GM18909 (cell line): ENCODE data around the gene PALM.

Experiments
- ATAC-seq: cut with Tn5 transposase; IDR thresholded peaks from one replicate; pipeline ENCODE4 v1.9.1; 2021; ENCODE audit warnings: mild to moderate bottlenecking; ENCODE audit not compliant: unreplicated experiment, poor library complexity

The PALM gene

GRCh38 chr19:747432-748273 is 38.9 kb downstream of the PALM start:
- ATAC-seq: no peak

DNA sequence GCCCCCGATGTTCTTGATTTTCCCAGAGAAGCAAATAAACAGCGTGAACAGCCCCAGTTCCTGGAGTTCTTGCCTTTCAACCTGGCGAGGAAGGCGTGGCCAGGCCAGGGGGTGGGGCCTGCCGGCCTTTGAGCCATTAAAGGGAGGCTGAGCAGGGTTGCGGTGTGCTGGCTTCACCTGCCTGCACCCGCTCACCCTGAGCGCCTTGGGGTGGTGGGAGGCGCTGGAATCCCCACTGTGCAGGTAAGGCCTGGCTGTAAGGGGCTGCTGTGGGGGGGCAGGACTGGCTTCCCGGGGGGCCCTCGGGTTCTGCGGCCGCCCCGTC is 39.5 kb downstream of the PALM start:
- no peak for ATAC-seq

DNA sequence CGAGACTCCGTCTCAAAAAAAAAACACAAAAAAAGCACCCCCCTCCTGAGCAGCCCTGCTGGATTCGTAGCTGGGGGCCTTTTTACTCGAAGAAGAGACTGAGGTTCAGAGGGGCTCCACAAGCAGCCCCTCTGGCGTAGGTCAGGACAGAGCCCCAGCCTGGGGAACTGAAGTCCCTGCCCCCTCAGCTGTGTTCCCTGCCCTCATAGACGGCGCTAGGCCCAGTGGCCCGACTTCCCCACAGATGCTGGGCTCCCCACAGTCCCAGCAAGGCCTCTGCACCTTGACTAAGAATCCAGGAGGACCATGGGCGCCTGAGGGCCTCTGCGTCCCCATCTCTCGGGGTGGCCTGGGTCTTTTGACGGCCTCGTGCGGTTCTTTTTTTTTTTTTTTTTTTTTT is 41.1 kb downstream of the PALM start:
- ATAC-seq: no peak

DNA sequence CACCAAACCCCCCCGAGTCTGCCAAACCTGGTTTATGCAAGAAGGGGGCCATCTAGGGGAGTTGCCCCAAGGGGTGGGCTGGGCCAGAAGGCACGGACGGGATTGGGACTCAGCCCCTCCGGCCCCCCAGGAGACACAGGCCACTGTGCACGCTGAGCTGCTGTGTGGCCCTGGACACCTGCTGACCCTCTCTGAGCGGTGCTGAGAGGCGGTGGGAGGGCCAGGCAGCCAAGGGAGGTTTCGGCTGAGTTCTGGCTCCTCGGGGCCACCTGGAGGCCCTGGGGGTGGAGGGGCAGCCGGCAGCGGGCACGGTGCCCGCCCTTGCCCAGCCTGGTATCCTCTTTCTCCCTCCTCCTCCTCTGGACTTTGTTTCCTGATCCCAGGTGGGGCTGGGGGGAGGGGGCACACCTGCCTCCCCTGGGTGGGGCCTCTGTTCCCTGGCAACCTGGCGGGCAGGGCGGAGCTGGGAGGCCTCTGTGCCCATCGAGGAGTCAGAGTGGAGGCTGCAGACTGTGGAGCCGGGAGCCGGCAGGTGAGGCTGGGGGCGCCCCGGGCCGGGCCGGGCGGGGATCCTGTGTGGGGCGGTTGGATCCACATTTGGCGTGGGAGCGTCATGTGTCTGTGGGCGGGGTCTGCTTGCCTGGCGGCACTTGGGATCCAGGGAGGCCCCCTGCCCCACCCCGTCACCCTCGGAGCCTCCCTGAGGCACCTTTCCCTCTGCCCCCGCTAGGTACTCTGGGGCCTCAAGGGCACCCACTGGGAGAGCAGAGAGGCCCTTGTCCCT is 42.1 kb downstream of the PALM start, which contains the start of gene MISP:
Gene MISP, plus strand, starts transcription at position 473 of the 784 bp plus-strand sequence. CDS start 5,835 bp downstream, outside the sequence.
- no peak for ATAC-seq

GRCh38 chr19:751501-752341 is 43.0 kb downstream of the PALM start:
- no peak for ATAC-seq

- ATAC-seq: no peak
Measured at GRCh38 chr19:752652-753517, 44.1 kb downstream of the PALM start.

DNA sequence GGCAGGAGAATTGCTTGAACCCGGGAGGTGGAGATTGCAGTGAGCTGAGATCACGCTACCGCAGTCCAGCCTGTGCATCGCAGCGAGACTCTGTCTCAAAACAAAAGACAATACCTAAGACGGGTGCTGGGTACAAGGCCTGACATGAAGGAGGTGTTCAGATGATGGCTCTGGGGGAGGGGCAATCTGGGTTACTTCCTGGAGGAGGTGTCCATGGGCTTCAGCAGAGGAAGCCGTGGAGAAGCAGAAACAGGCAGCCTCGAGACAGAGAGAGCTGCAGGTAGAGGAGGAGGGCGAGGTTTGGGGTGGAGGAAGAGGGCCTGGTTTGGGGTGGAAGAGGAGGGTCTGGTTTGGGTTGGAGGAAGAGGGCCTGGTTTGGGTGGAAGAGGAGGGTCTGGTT is 45.8 kb downstream of the PALM start:
- ATAC-seq: no peak

- ATAC-seq: no peak
Measured at GRCh38 chr19:755063-755462, 46.3 kb downstream of the PALM start.

- no peak for ATAC-seq
Measured at GRCh38 chr19:756236-756635, 47.5 kb downstream of the PALM start.

GRCh38 chr19:756821-757688 is 48.3 kb downstream of the PALM start:
- ATAC-seq: no peak

- ATAC-seq: no peak
Measured at GRCh38 chr19:757811-758668, 49.3 kb downstream of the PALM start.

GRCh38 chr19:763181-763580 is 54.4 kb downstream of the PALM start:
- no peak for ATAC-seq

- ATAC-seq: no peak
Measured at GRCh38 chr19:763869-764268, 55.1 kb downstream of the PALM start.

DNA sequence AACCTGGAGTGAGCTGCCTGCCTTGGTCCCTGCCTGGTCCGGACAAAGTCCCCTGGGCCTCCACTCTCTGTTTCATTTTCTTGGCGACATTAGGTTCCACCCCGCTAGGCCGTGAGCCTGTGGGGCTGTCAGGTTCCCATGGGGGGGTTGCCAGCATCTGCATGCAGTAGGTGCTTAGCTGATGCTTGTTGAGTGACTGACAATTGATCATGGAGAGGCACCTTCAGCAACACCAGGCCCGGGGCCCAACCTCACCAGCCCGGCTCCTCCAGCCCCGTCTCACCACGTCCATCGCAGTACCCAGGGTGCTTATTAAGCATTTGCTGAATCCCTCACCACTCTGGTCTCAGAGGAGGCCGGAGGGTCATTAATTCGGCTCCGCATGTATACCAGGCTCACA is 55.6 kb downstream of the PALM start:
- no peak for ATAC-seq

DNA sequence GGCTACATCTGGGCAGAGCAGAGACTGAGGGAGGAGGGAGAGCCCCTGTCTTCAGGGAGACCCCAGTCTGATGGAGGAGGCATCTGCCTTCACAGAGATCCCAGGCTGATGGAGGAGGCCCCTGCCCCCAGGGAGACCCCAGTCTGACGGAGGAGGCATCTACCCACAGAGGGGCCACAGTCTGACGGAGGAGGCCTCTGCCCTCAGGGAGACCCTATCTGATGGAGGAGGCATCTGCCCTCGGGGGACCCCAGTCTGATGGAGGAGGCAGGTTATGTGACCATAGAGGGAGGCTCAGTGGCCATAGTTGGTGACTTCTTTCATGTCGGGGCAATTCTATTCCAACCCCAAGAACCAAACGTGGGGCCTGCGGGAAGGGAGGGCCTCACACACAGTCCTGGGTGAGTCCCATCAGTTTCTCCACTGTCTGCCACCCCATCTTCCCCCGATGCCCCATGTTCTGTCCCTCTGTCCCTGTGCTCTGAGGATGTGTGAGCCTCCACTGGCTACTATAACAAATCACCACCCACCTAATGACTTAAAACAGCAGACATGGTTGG is 56.5 kb downstream of the PALM start:
- ATAC-seq: no peak

GRCh38 chr19:768424-768823 is 59.7 kb downstream of the PALM start:
- ATAC-seq: no peak

DNA sequence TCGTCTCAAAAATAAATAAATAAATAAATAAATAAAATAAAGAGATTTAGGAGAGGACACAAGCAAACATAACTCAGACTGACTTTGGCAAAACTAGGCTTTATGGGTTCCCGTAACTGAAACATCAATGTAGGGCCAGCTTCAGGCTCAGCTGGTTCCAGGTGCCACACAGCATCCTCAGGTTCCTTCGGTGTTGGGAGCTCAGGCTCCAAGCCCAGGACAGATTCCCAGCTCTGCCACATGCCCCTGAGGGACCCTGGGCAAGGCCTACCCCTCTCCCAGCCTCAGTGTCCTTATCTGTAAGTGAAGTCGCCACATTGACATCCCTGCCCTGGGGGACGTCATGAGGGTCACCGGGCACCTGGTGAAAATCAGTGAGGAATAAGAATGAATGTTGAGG is 60.9 kb downstream of the PALM start:
- ATAC-seq: no peak

DNA sequence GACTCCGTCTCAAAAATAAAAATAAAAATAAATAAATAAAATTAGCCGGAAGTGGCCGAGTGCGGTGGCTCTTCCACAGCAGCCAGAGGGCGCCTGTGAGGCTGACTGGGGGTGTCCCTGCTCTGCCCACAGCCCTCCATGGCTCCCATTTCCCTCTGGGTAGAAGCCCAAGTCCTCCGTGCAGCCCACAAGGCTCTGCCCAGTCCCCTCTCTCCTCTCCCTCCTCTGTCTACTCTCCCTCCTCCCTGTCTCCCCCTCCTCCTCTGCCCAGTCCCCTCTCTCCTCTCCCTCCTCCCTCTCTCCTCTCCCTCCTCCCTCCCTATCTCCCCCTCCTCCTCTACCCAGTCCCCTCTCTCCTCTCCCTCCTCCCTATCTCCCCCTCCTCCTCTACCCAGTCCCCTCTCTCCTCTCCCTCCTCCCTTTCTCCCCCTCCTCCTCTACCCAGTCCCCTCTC is 62.6 kb downstream of the PALM start:
- ATAC-seq: no peak
